ENCODE data around the gene BDKRB1. TPM values are rescaled to one million over a fixed set of nuclear protein-coding genes. Genes with fewer than 3 reads are reported as not detected.
A peak's percentile ranks its signal among the peaks of the same experiment; 100 is the strongest.

The BDKRB1 gene
- total and polyA plus RNA-seq, 10 donors = 0.22 TPM; not detected in 9

- peaks cover 0 to 10% (median 0%) of the 10 kb centered on the region in 6 donors for H3K36me3 ChIP-seq
Observed at GRCh38 chr14:96275177-96276112, 19.4 kb downstream of the BDKRB1 start.

GRCh38 chr14:96277890-96278289, 21.9 kb downstream of the BDKRB1 start:
- no peak overlapping the region for H3K27ac ChIP-seq
- no peaks in the 10 kb centered on the region for H3K27me3 ChIP-seq (replicated peaks in 1 of 7)
- peaks cover 0 to 12% (median 8%) of the 10 kb centered on the region in 6 donors for H3K4me1 ChIP-seq
- DNase-seq = no peak
- no peak for TF ChIP-seq CTCF (IDR thresholded peaks at IDR 0.05 in 8 of 11, conservative IDR thresholded peaks at IDR 0.05 in 3 of 11)
- no peak for TF ChIP-seq POLR2A (IDR thresholded peaks at IDR 0.05)
- TF ChIP-seq POLR2AphosphoS5 (IDR thresholded peaks at IDR 0.05) = no peak
- H3K9me3 ChIP-seq = peaks cover 0 to 18% (median 15%) of the 10 kb centered on the region in 8 donors
- peaks cover 0 to 29% (median 6%) of the 10 kb centered on the region in 6 donors for H3K36me3 ChIP-seq
- intact Hi-C loops (cut with DNase I; ENCODE audit: low total_unique reads) = loop anchor here (5.0 to 10.0 kb wide), 2 partner anchors 176 to 713 kb away; no protein-coding TSS in a partner anchor
- 96 to 100% (median 98%) methylated on average over 1 of the region's 1 CpG for WGBS, 5 donors
- H3K4me3 ChIP-seq = no peak overlapping the region

More at GRCh38 chr14:96275177-96276112, 19.4 kb downstream of the BDKRB1 start:
- WGBS, 5 donors = 19 to 22% (median 20%) methylated on average over 17 of the region's 17 CpGs
- DNase-seq = peak; percentile 88
- Histone ChIP-seq H3K4me3 (no peak overlapping the region), H3K27me3 (replicated peaks in 1 of 7) (no peaks in the 10 kb centered on the region), H3K4me1 (peaks cover 0 to 12% (median 8%) of the 10 kb centered on the region in 6 donors), H3K27ac (no peak overlapping the region), H3K9me3 (peaks cover 0 to 36% (median 23%) of the 10 kb centered on the region in 8 donors)
- TF ChIP-seq CTCF (IDR thresholded peaks at IDR 0.05 in 8 of 11, conservative IDR thresholded peaks at IDR 0.05 in 3 of 11) (peak; percentile 50 to 91 (median 83)), POLR2AphosphoS5 (IDR thresholded peaks at IDR 0.05) (no peak), POLR2A (IDR thresholded peaks at IDR 0.05) (no peak)
- intact Hi-C loops (cut with DNase I; ENCODE audit: low total_unique reads) = loop anchor here (5.0 to 10.0 kb wide), 2 partner anchors 173 to 711 kb away; no protein-coding TSS in a partner anchor

GRCh38 chr14:96279564-96279963, 23.6 kb downstream of the BDKRB1 start:
- no peak for DNase-seq
- TF ChIP-seq POLR2AphosphoS5 (IDR thresholded peaks at IDR 0.05) = no peak
- peaks cover 0 to 18% (median 15%) of the 10 kb centered on the region in 8 donors for H3K9me3 ChIP-seq
- no peak overlapping the region for H3K27ac ChIP-seq
- no peak overlapping the region for H3K4me3 ChIP-seq
- H3K4me1 ChIP-seq = peaks cover 0 to 12% (median 8%) of the 10 kb centered on the region in 6 donors
- WGBS, 5 donors = 83 to 90% (median 88%) methylated on average over 8 of the region's 8 CpGs
- H3K36me3 ChIP-seq = peaks cover 0 to 46% (median 18%) of the 10 kb centered on the region in 6 donors
- intact Hi-C loops (cut with DNase I; ENCODE audit: low total_unique reads) = loop anchor here (5.0 to 10.0 kb wide), 2 partner anchors 177 to 715 kb away; no protein-coding TSS in a partner anchor
- H3K27me3 ChIP-seq (replicated peaks in 1 of 7) = no peaks in the 10 kb centered on the region

- no peaks in the 10 kb centered on the region for H3K27me3 ChIP-seq (replicated peaks in 1 of 7)
- no peak overlapping the region for H3K4me3 ChIP-seq
- intact Hi-C loops (cut with DNase I; ENCODE audit: low total_unique reads) = no loop called here
- TF ChIP-seq POLR2A (IDR thresholded peaks at IDR 0.05) (no peak), CTCF (IDR thresholded peaks at IDR 0.05 in 8 of 11, conservative IDR thresholded peaks at IDR 0.05 in 3 of 11) (no peak), POLR2AphosphoS5 (IDR thresholded peaks at IDR 0.05) (no peak)
- H3K4me1 ChIP-seq = peaks cover 0 to 10% (median 8%) of the 10 kb centered on the region in 6 donors
- peaks cover 0 to 51% (median 21%) of the 10 kb centered on the region in 6 donors for H3K36me3 ChIP-seq
- peaks cover 0 to 18% (median 15%) of the 10 kb centered on the region in 8 donors for H3K9me3 ChIP-seq
- DNase-seq = no peak
- 90 to 96% (median 91%) methylated on average over 2 of the region's 2 CpGs for WGBS, 5 donors
- H3K27ac ChIP-seq = no peak overlapping the region
Observed at GRCh38 chr14:96280104-96280503, 24.1 kb downstream of the BDKRB1 start.
